Retinal pigment epithelial cell (primary cell): Measurements from ENCODE around the gene TECPR2.

ENCODE experiments used
- DNase-seq: peaks from one replicate; pipeline ENCODE4 v3.0.0-alpha.2; 2010; ENCODE audit warnings: low read depth
- H3K4me3 ChIP-seq: 2 replicates; pipeline ENCODE4 v1.5.1; 2011; ENCODE audit warnings: mild to moderate bottlenecking, low read length, control low read depth, moderate library complexity
- TF ChIP-seq, protein P1 (sequence below): conservative IDR thresholded peaks from 2 replicates; pipeline ENCODE4 v1.5.1; 2011; ENCODE audit warnings: low read depth, low read length, control low read depth, inconsistent platforms

The TECPR2 gene

DNA sequence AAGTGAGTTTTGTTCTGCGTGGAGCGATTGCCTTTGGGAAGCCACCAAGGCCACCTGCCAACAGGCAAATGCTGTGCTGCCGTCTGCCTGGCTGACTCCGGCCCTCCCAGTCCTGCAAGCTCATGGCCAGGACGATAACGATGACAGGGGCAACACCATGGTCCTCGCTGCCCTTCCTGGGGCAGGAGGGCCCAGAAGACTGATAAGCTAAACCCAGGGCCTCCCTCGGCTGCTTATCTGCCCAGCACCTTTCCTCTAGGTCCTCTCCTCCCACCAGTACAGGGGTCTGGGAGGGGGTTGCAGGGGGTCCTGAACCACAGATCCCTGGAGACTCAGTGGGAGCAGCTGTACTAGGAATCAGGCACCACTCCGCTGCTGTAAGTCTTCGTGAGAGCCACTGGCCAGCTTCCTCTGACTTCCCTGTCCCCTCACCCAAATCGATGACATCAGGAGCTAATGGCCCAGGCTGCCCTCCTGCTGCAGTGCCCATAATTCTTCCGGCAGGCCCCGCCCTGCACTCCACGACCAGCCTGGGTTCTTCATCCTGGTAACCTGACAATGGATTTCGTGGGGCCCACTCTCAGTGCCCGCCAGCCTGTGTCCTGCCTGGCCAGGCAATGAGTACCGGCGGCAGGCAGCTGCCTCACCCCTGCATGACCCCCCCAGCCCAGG, 141.7 kb downstream of the TECPR2 start:
- TF ChIP-seq, protein P1, sequence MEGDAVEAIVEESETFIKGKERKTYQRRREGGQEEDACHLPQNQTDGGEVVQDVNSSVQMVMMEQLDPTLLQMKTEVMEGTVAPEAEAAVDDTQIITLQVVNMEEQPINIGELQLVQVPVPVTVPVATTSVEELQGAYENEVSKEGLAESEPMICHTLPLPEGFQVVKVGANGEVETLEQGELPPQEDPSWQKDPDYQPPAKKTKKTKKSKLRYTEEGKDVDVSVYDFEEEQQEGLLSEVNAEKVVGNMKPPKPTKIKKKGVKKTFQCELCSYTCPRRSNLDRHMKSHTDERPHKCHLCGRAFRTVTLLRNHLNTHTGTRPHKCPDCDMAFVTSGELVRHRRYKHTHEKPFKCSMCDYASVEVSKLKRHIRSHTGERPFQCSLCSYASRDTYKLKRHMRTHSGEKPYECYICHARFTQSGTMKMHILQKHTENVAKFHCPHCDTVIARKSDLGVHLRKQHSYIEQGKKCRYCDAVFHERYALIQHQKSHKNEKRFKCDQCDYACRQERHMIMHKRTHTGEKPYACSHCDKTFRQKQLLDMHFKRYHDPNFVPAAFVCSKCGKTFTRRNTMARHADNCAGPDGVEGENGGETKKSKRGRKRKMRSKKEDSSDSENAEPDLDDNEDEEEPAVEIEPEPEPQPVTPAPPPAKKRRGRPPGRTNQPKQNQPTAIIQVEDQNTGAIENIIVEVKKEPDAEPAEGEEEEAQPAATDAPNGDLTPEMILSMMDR = no peak
- no peak for DNase-seq
- no peak overlapping the region for H3K4me3 ChIP-seq

DNA sequence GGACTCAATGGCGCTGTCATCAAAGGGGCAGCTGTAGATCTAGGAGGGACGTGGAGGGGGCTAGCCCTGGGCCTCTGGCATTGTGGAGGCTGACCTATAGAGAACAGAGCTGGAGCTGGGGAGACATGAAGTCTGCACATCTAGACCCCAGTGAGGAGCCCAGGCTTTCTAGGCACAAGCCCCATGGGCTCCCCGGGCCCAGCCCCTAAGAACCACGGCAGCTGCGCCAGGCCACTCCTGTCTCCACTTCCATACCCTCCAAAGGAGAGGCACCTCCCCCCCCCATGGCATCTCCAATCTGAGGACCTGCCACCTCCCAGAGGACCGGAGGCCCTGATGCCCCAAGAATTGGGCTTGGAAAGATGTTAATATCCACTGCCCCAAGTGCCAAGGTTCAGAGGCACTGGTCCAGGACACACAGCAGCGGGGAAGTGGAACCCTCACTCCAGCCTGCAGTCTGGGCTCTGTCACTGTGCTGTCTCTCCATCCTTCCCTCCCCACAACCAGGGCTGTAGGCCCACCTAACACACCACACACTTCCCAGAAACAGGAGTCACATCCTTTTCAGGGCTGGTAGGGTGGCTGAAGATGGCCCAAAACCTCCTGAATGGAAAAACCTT, 142.4 kb downstream of the TECPR2 start:
- TF ChIP-seq, protein P1 = no peak
- no peak overlapping the region for H3K4me3 ChIP-seq
- DNase-seq = no peak

- TF ChIP-seq, protein P1 = no peak
These were observed 143.3 kb downstream of the TECPR2 start for GRCh38 chr14:102505775-102506625.

GRCh38 chr14:102506626-102506925, 143.8 kb downstream of the TECPR2 start:
- TF ChIP-seq, protein P1 = no peak
- H3K4me3 ChIP-seq = no peak overlapping the region
- DNase-seq = no peak

More at GRCh38 chr14:102505775-102506625, 143.3 kb downstream of the TECPR2 start:
- H3K4me3 ChIP-seq = no peak overlapping the region
- no peak for DNase-seq

DNA sequence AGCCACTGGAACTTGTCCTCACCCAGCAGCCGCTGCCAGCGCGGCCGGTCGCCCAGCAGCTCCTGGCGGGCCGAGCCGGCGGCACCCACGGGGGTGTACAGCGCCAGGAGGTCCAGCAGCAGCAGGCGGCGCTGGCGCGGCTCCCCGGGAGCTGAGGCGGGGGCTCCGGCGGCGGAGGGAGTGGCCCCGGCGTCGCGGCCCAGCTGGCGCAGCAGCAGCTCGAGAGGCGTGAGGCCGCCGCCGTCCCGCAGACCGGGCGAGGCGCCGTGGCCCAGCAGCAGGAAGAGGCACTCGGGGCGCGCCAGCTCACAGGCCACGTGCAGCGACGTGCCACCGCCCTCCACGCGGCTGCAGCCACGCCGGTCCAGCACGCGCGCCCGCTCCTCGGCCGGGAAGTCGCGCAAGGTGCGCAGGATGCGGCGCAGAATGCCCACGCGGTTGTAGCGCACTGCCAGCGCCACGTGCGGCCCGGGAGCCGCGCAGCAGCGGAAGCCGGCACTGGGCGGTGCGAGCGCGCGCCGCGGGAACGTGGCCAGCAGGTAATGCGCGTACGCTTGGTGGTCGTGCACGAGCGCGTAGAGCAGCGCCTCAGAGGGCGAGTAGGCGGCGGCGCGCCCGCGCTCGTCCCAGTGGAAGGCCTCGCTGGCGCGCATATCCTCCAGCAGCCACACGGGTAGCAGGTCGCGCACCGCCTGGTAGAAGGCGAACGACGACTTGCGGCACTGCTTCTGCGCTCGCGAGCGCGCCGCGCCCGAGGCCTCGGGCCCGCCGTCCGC, 144.5 kb downstream of the TECPR2 start:
- no peak overlapping the region for H3K4me3 ChIP-seq
- no peak for DNase-seq
- TF ChIP-seq, protein P1 = no peak

GRCh38 chr14:102507857-102508312, 145.1 kb downstream of the TECPR2 start:
- TF ChIP-seq, protein P1 = peak; percentile 18
- H3K4me3 ChIP-seq = no peak overlapping the region
- no peak for DNase-seq
